H9 (cell line): ENCODE measurements around the gene ATF7. TPM values are rescaled to one million over a fixed set of nuclear protein-coding genes. Genes with fewer than 3 reads are reported as not detected.

ENCODE experiments used
- DNase-seq: peaks from one replicate; pipeline ENCODE4 v3.0.0-alpha.2; 2017
- H2AFZ ChIP-seq: one replicate; pipeline ENCODE4 v1.6.1; 2013; ENCODE audit warnings: mild to moderate bottlenecking, low read length, control low read depth, moderate library complexity
- H2AK5ac ChIP-seq: 2 replicates; pipeline ENCODE4 v1.6.1; 2013; ENCODE audit warnings: low read length, control low read depth, mixed read lengths; ENCODE audit not compliant: insufficient read length
- H2BK120ac ChIP-seq: one replicate; pipeline ENCODE4 v1.6.1; 2013; ENCODE audit warnings: low read depth, mild to moderate bottlenecking, low read length, control low read depth, inconsistent platforms; ENCODE audit not compliant: poor library complexity, severe bottlenecking
- H2BK12ac ChIP-seq: 2 replicates; pipeline ENCODE4 v1.6.1; 2013; ENCODE audit warnings: low read length, control low read depth, mixed read lengths, low read depth; ENCODE audit not compliant: insufficient read length
- H2BK15ac ChIP-seq: 2 replicates; pipeline ENCODE4 v1.6.1; 2013; ENCODE audit warnings: low read depth, low read length, control low read depth
- H2BK20ac ChIP-seq: one replicate; pipeline ENCODE4 v1.6.1; 2013; ENCODE audit warnings: low read depth, mild to moderate bottlenecking, low read length, control low read depth, inconsistent platforms; ENCODE audit not compliant: poor library complexity, severe bottlenecking
- H2BK5ac ChIP-seq: 2 replicates; pipeline ENCODE4 v1.6.1; 2013; ENCODE audit warnings: low read length, control low read depth, mixed read lengths; ENCODE audit not compliant: insufficient read length
- H3K14ac ChIP-seq: 2 replicates; pipeline ENCODE4 v1.6.1; 2013; ENCODE audit warnings: low read length, control low read depth; ENCODE audit not compliant: insufficient read depth
- H3K18ac ChIP-seq: 2 replicates; pipeline ENCODE4 v1.6.1; 2013; ENCODE audit warnings: low read depth, mild to moderate bottlenecking, mixed read lengths, low read length, control low read depth; ENCODE audit not compliant: insufficient read length
- H3K23ac ChIP-seq: 2 replicates; pipeline ENCODE4 v1.6.1; 2013; ENCODE audit warnings: low read length, control low read depth, mixed read lengths, low read depth; ENCODE audit not compliant: insufficient read length
- H3K23me2 ChIP-seq: 2 replicates; pipeline ENCODE4 v1.6.1; 2013; ENCODE audit warnings: low read depth, mild to moderate bottlenecking, mixed read lengths, low read length, control low read depth; ENCODE audit not compliant: insufficient read length, poor library complexity, severe bottlenecking
- H3K27ac ChIP-seq: 2 replicates; pipeline ENCODE4 v1.5.1; 2013; ENCODE audit warnings: low read length, control low read depth, mixed read lengths, low read depth; ENCODE audit not compliant: insufficient read length
- H3K27me3 ChIP-seq: 2 replicates; pipeline ENCODE4 v1.6.1; 2013; ENCODE audit warnings: low read length, control low read depth, inconsistent platforms; ENCODE audit not compliant: insufficient read depth
- H3K4ac ChIP-seq: 2 replicates; pipeline ENCODE4 v1.6.1; 2013; ENCODE audit warnings: low read depth, mild to moderate bottlenecking, control low read depth, inconsistent platforms, low read length, moderate library complexity
- H3K4me1 ChIP-seq: 2 replicates; pipeline ENCODE4 v1.6.1; 2013; ENCODE audit warnings: low read length, control low read depth, inconsistent platforms; ENCODE audit not compliant: insufficient read depth
- H3K4me2 ChIP-seq: 2 replicates; pipeline ENCODE4 v1.6.1; 2013; ENCODE audit warnings: low read length, control low read depth, mixed read lengths; ENCODE audit not compliant: insufficient read length, insufficient read depth
- H3K56ac ChIP-seq: 2 replicates; pipeline ENCODE4 v1.6.1; 2013; ENCODE audit warnings: low read depth, mild to moderate bottlenecking, mixed read lengths, low read length, control low read depth; ENCODE audit not compliant: insufficient read length
- H3K79me1 ChIP-seq: 2 replicates; pipeline ENCODE4 v1.6.1; 2013; ENCODE audit warnings: low read depth, mild to moderate bottlenecking, moderate library complexity, low read length, control low read depth, inconsistent platforms; ENCODE audit not compliant: insufficient read depth, poor library complexity, severe bottlenecking
- H3K79me2 ChIP-seq: 2 replicates; pipeline ENCODE4 v1.6.1; 2013; ENCODE audit warnings: low read length, control low read depth, inconsistent platforms; ENCODE audit not compliant: insufficient read depth
- H3K9ac ChIP-seq: 2 replicates; pipeline ENCODE4 v1.6.1; 2013; ENCODE audit warnings: low read length, control low read depth, mixed read lengths; ENCODE audit not compliant: insufficient read length; ENCODE audit errors: extremely low read depth
- H3K9me3 ChIP-seq: one replicate; pipeline ENCODE4 v1.6.1; 2013; ENCODE audit warnings: low read depth, low read length, inconsistent platforms; ENCODE audit not compliant: control insufficient read depth
- H3T11ph ChIP-seq: one replicate; pipeline ENCODE4 v1.6.1; 2013; ENCODE audit warnings: mild to moderate bottlenecking, low read length, control low read depth, inconsistent platforms
- H4K20me1 ChIP-seq: one replicate; pipeline ENCODE4 v1.6.1; 2013; ENCODE audit not compliant: control insufficient read depth, insufficient read length, insufficient read depth
- H4K5ac ChIP-seq: 2 replicates; pipeline ENCODE4 v1.6.1; 2013; ENCODE audit warnings: low read depth, mild to moderate bottlenecking, mixed read lengths, low read length, control low read depth; ENCODE audit not compliant: insufficient read length
- H4K8ac ChIP-seq: replicated peaks from 2 replicates; pipeline ENCODE4 v1.6.1; 2013; ENCODE audit warnings: low read length, control low read depth, mixed read lengths, low read depth; ENCODE audit not compliant: insufficient read length
- H4K91ac ChIP-seq: 2 replicates; pipeline ENCODE4 v1.6.1; 2013; ENCODE audit warnings: low read depth, mild to moderate bottlenecking, moderate library complexity, mixed read lengths, low read length, control low read depth; ENCODE audit not compliant: insufficient read length
- H3K27ac Mint-ChIP-seq, 3 experiments: 2 replicates in 2 of 3; 3 replicates in 1 of 3; pipeline ENCODE4 v1.8.0; 2020 to 2021; ENCODE audit warnings: mixed read lengths in 3 of 3, mild to moderate bottlenecking in 1 of 3, moderate library complexity in 1 of 3
- H3K27me3 Mint-ChIP-seq: 2 replicates; pipeline ENCODE4 v1.8.0; 2021; ENCODE audit warnings: low read depth, mild to moderate bottlenecking, moderate library complexity, mixed read lengths
- H3K36me3 Mint-ChIP-seq, 3 experiments: 2 replicates in 2 of 3; 3 replicates in 1 of 3; pipeline ENCODE4 v1.8.0; 2020 to 2021; ENCODE audit warnings: low read depth in 3 of 3, mixed read lengths in 3 of 3; ENCODE audit not compliant: insufficient read depth in 1 of 3
- H3K4me1 Mint-ChIP-seq, 2 experiments: 2 replicates each; pipeline ENCODE4 v1.8.0; 2020; ENCODE audit warnings: mixed read lengths in 2 of 2
- H3K4me3 Mint-ChIP-seq, 2 experiments: 2 replicates in 1 of 2; 3 replicates in 1 of 2; pipeline ENCODE4 v1.8.0; 2020 to 2021; ENCODE audit warnings: mild to moderate bottlenecking in 2 of 2, mixed read lengths in 2 of 2, moderate library complexity in 1 of 2
- H3K9me3 Mint-ChIP-seq, 2 experiments: 2 replicates in 1 of 2; 3 replicates in 1 of 2; pipeline ENCODE4 v1.8.0; 2020; ENCODE audit warnings: mild to moderate bottlenecking in 2 of 2, mixed read lengths in 2 of 2, moderate library complexity in 1 of 2
- WGBS: extraction: QIAGEN DNeasy Blood & Tissue Kit; methylation state at CpG from one replicate; pipeline ENCODE4 v1.1.7; 2013; ENCODE audit warnings: missing lambda C conversion rate, low lambda C conversion rate, mixed read lengths; ENCODE audit not compliant: insufficient read length; ENCODE audit errors: extremely low coverage; 5-methylcytosine and 5-hydroxymethylcytosine counted together
- total RNA-seq: library from RNA; stranded (reverse); gene quantifications from 2 replicates; pipeline ENCODE4 v1.2.1, GENCODE V29; 2021
- TF ChIP-seq, protein P1 (sequence below): fragments of 200-600 bp; sonication (generic); conservative IDR thresholded peaks from 3 replicates; pipeline ENCODE4 v1.8.0; 2021; ENCODE audit warnings: antibody characterized with exemption, mild to moderate bottlenecking

The ATF7 gene
- total RNA-seq, 1 experiment from 2014 or later, result 17.7 TPM

DNA sequence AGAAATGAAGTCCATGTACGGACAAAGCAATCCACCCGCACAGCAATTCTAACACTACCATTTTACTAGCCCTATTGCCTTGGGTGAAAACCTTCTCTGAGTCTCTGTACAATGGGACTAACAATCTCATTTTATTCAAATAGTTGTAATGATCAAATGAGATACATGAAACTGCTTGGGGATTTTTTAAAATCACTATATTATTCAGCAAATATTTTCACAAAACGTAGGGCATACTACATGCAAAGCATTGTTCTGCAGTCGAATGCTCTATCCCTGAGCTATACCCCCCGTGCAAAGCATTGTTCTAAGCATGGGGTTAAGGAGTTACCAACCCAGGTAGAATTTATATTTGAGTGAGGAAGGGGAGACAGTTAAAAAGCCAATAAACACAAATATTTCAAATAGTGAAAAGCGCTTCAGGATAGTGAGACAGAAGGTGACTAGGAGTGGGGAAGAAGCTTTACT, 554 bp upstream of the ATF7 start:
- H3K9ac ChIP-seq, result peak overlapping the region; percentile 61
- H3K4ac ChIP-seq, result no peak overlapping the region
- no peaks in the 10 kb centered on the region for H3K79me1 ChIP-seq
- Mint-ChIP-seq H3K9me3 (no peaks in the 10 kb centered on the region; a peak in 1 of 5 replicates), H3K4me3 (peak overlapping the region; percentile 85 to 92), H3K36me3 (no peaks in the 10 kb centered on the region), H3K27me3 (no peaks in the 10 kb centered on the region), H3K4me1 (peaks cover 29 to 30% of the 10 kb centered on the region in 2 experiments), H3K27ac (peak overlapping the region; percentile 99; a peak in 6 of 7 replicates)
- no peak overlapping the region for H2BK15ac ChIP-seq
- no peak overlapping the region for H2BK5ac ChIP-seq
- no peak overlapping the region for H3K27ac ChIP-seq
- H3K9me3 ChIP-seq, result no peaks in the 10 kb centered on the region
- no peak overlapping the region for H4K91ac ChIP-seq
- DNase-seq, result no peak
- no peak overlapping the region for H2AFZ ChIP-seq
- H2BK20ac ChIP-seq, result no peak overlapping the region
- no peak overlapping the region for H3K23ac ChIP-seq
- H3K79me2 ChIP-seq, result peaks cover 3% of the 10 kb centered on the region; the same call in 1 of the 2 replicates
- H3K27me3 ChIP-seq, result no peaks in the 10 kb centered on the region
- H3K56ac ChIP-seq, result no peak overlapping the region
- peaks cover 8% of the 10 kb centered on the region for H3K4me1 ChIP-seq
- TF ChIP-seq, protein P1, sequence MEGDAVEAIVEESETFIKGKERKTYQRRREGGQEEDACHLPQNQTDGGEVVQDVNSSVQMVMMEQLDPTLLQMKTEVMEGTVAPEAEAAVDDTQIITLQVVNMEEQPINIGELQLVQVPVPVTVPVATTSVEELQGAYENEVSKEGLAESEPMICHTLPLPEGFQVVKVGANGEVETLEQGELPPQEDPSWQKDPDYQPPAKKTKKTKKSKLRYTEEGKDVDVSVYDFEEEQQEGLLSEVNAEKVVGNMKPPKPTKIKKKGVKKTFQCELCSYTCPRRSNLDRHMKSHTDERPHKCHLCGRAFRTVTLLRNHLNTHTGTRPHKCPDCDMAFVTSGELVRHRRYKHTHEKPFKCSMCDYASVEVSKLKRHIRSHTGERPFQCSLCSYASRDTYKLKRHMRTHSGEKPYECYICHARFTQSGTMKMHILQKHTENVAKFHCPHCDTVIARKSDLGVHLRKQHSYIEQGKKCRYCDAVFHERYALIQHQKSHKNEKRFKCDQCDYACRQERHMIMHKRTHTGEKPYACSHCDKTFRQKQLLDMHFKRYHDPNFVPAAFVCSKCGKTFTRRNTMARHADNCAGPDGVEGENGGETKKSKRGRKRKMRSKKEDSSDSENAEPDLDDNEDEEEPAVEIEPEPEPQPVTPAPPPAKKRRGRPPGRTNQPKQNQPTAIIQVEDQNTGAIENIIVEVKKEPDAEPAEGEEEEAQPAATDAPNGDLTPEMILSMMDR, result no peak
- H2AK5ac ChIP-seq, result no peak overlapping the region
- peak overlapping the region; percentile 62 for H3K4me2 ChIP-seq
- H4K20me1 ChIP-seq, result no peaks in the 10 kb centered on the region
- no peak overlapping the region for H4K8ac ChIP-seq
- H3K18ac ChIP-seq, result no peak overlapping the region
- H2BK120ac ChIP-seq, result no peak overlapping the region
- peaks cover 10% of the 10 kb centered on the region for H3K23me2 ChIP-seq
- H4K5ac ChIP-seq, result no peak overlapping the region
- no peak overlapping the region for H2BK12ac ChIP-seq
- H3T11ph ChIP-seq, result no peak overlapping the region
- no CpG with 5 or more reads among the region's 6 CpGs for whole genome bisulfite sequencing
- no peak overlapping the region for H3K14ac ChIP-seq
